ENCODE data around the gene TRPC4.

The TRPC4 gene

GRCh38 chr13:37685206-37685605 lies 184.4 kb downstream of the TRPC4 start:
- Histone ChIP-seq H3K4me2 (ENCODE audit: low read depth, low read length, poor library complexity, severe bottlenecking) (no peak overlapping the region), H2AFZ (ENCODE audit: low read depth, low read length, severe bottlenecking) (no peak overlapping the region), H4K20me1 (ENCODE audit: low read depth, low read length) (no peaks in the 10 kb centered on the region), H3K9me2 (replicated peaks; ENCODE audit: insufficient read depth, low read length) (no peaks in the 10 kb centered on the region), H3K4me3 (ENCODE audit: insufficient read depth, low read length, poor library complexity, severe bottlenecking) (no peak overlapping the region), H3F3A (ENCODE audit: insufficient read depth) (no peaks in the 10 kb centered on the region), H3K27me3 (ENCODE audit: low read length) (no peaks in the 10 kb centered on the region), H3K9me3 (ENCODE audit: insufficient read depth, low read length) (no peaks in the 10 kb centered on the region), H3K36me3 (ENCODE audit: low read length) (no peaks in the 10 kb centered on the region), H3K79me2 (ENCODE audit: insufficient read depth, low read length) (no peaks in the 10 kb centered on the region), H3K9ac (ENCODE audit: low read length) (no peak overlapping the region), H3K27ac (ENCODE audit: low read depth, low read length) (no peak overlapping the region)
- no peak for TF ChIP-seq CTCF (IDR thresholded peaks at IDR 0.05; ENCODE audit: insufficient read depth, low read length, poor library complexity, severe bottlenecking)
- no peak for TF ChIP-seq EZH2phosphoT487 (conservative IDR thresholded peaks at IDR 0.05; ENCODE audit: low read length)

GRCh38 chr13:37682496-37682895 lies 187.1 kb downstream of the TRPC4 start:
- Histone ChIP-seq H3K36me3 (ENCODE audit: low read length) (no peaks in the 10 kb centered on the region), H3K27ac (ENCODE audit: low read depth, low read length) (no peak overlapping the region), H3K9me2 (replicated peaks; ENCODE audit: insufficient read depth, low read length) (no peaks in the 10 kb centered on the region), H3K9ac (ENCODE audit: low read length) (no peak overlapping the region), H3K79me2 (ENCODE audit: insufficient read depth, low read length) (no peaks in the 10 kb centered on the region), H2AFZ (ENCODE audit: low read depth, low read length, severe bottlenecking) (no peak overlapping the region), H3K4me3 (ENCODE audit: insufficient read depth, low read length, poor library complexity, severe bottlenecking) (no peak overlapping the region), H4K20me1 (ENCODE audit: low read depth, low read length) (no peaks in the 10 kb centered on the region), H3F3A (ENCODE audit: insufficient read depth) (no peaks in the 10 kb centered on the region), H3K9me3 (ENCODE audit: insufficient read depth, low read length) (no peaks in the 10 kb centered on the region), H3K27me3 (ENCODE audit: low read length) (no peaks in the 10 kb centered on the region), H3K4me2 (ENCODE audit: low read depth, low read length, poor library complexity, severe bottlenecking) (no peak overlapping the region)
- TF ChIP-seq CTCF (IDR thresholded peaks at IDR 0.05; ENCODE audit: insufficient read depth, low read length, poor library complexity, severe bottlenecking) (no peak), EZH2phosphoT487 (conservative IDR thresholded peaks at IDR 0.05; ENCODE audit: low read length) (no peak)

GRCh38 chr13:37681281-37682032 lies 188.1 kb downstream of the TRPC4 start:
- Histone ChIP-seq H4K20me1 (ENCODE audit: low read depth, low read length) (no peaks in the 10 kb centered on the region), H2AFZ (ENCODE audit: low read depth, low read length, severe bottlenecking) (no peak overlapping the region), H3K9ac (ENCODE audit: low read length) (no peak overlapping the region), H3K36me3 (ENCODE audit: low read length) (no peaks in the 10 kb centered on the region), H3K27ac (ENCODE audit: low read depth, low read length) (no peak overlapping the region), H3K9me2 (replicated peaks; ENCODE audit: insufficient read depth, low read length) (no peaks in the 10 kb centered on the region), H3K79me2 (ENCODE audit: insufficient read depth, low read length) (no peaks in the 10 kb centered on the region), H3K4me3 (ENCODE audit: insufficient read depth, low read length, poor library complexity, severe bottlenecking) (no peak overlapping the region), H3K4me2 (ENCODE audit: low read depth, low read length, poor library complexity, severe bottlenecking) (no peak overlapping the region), H3F3A (ENCODE audit: insufficient read depth) (no peaks in the 10 kb centered on the region), H3K27me3 (ENCODE audit: low read length) (no peaks in the 10 kb centered on the region), H3K9me3 (ENCODE audit: insufficient read depth, low read length) (no peaks in the 10 kb centered on the region)
- TF ChIP-seq CTCF (IDR thresholded peaks at IDR 0.05; ENCODE audit: insufficient read depth, low read length, poor library complexity, severe bottlenecking): no peak
- TF ChIP-seq EZH2phosphoT487 (conservative IDR thresholded peaks at IDR 0.05; ENCODE audit: low read length): no peak
